Liver (tissue), 9 donors: Measurements from ENCODE around the gene CARHSP1. TPM values are rescaled to one million over a fixed set of nuclear protein-coding genes. Genes with fewer than 3 reads are reported as not detected.

ENCODE experiments used
- DNase-seq: peaks from one replicate; pipeline ENCODE4 v3.0.0-alpha.2; 2017; ENCODE audit warnings: low spot score
- H3K27ac ChIP-seq, 2 donors: one replicate each; pipeline ENCODE4 v1.7.0; 2013; ENCODE audit warnings: inconsistent platforms in 2 of 2, low read length in 2 of 2, control low read depth in 1 of 2, low read depth in 1 of 2, mild to moderate bottlenecking in 1 of 2
- H3K27me3 ChIP-seq, 4 donors: one replicate each; pipeline versions ENCODE4 v1.6.1 to v1.7.0; 2013; ENCODE audit warnings: low read length in 3 of 4, inconsistent platforms in 1 of 4, mild to moderate bottlenecking in 1 of 4, moderate library complexity in 1 of 4; ENCODE audit not compliant: control insufficient read depth in 4 of 4, insufficient read depth in 4 of 4
- H3K36me3 ChIP-seq, 4 donors: one replicate each; pipeline versions ENCODE4 v1.6.1 to v1.7.0; 2013; ENCODE audit warnings: low read length in 3 of 4, mild to moderate bottlenecking in 3 of 4, low read depth in 1 of 4, moderate library complexity in 1 of 4; ENCODE audit not compliant: control insufficient read depth in 4 of 4, insufficient read depth in 3 of 4
- H3K4me1 ChIP-seq, 4 donors: one replicate each; pipeline versions ENCODE4 v1.6.1 to v1.7.0; 2013; ENCODE audit warnings: low read length in 3 of 4, mild to moderate bottlenecking in 3 of 4, moderate library complexity in 1 of 4; ENCODE audit not compliant: control insufficient read depth in 4 of 4, insufficient read depth in 4 of 4
- H3K4me3 ChIP-seq, 3 donors: one replicate each; pipeline versions ENCODE4 v1.6.1 to v1.7.0; 2013; ENCODE audit warnings: low read length in 3 of 3, control low read depth in 1 of 3, low read depth in 1 of 3, mild to moderate bottlenecking in 1 of 3
- H3K9ac ChIP-seq, 2 donors: one replicate each; pipeline ENCODE4 v1.7.0; 2013; ENCODE audit warnings: low read length in 2 of 2, mild to moderate bottlenecking in 2 of 2, moderate library complexity in 2 of 2, control low read depth in 1 of 2, low read depth in 1 of 2
- H3K9me3 ChIP-seq, 4 donors: one replicate each; pipeline versions ENCODE4 v1.6.1 to v1.7.0; 2013; ENCODE audit warnings: low read length in 3 of 4; ENCODE audit not compliant: control insufficient read depth in 4 of 4
- CTCF ChIP-seq: fragments of 150-350 bp; IDR thresholded peaks from 2 replicates; pipeline ENCODE4 v1.5.1; 2017; ENCODE audit warnings: improper control_type of control experiment, low read depth, low read length; ENCODE audit not compliant: missing input control
- EGR1 ChIP-seq, 2 donors: IDR thresholded peaks; 2 replicates each; pipeline ENCODE4 v1.6.1; 2016 to 2018; ENCODE audit warnings: antibody characterized with exemption in 2 of 2, low read depth in 2 of 2
- FOXA1 ChIP-seq: IDR thresholded peaks from 2 replicates; pipeline ENCODE4 v1.6.1; 2016; ENCODE audit warnings: antibody characterized with exemption
- FOXA2 ChIP-seq: IDR thresholded peaks from 2 replicates; pipeline ENCODE4 v1.6.1; 2016; ENCODE audit warnings: antibody characterized with exemption
- GABPA ChIP-seq, 2 donors: IDR thresholded peaks in 1 of 2; conservative IDR thresholded peaks in 1 of 2; 2 replicates each; pipeline ENCODE4 v1.6.1; 2016; ENCODE audit warnings: antibody characterized with exemption in 2 of 2, mild to moderate bottlenecking in 1 of 2, moderate library complexity in 1 of 2
- HNF4G ChIP-seq: IDR thresholded peaks from 2 replicates; pipeline ENCODE4 v1.6.1; 2016; ENCODE audit warnings: antibody characterized with exemption
- JUND ChIP-seq, 2 donors: IDR thresholded peaks; 2 replicates each; pipeline ENCODE4 v1.6.1; 2016; ENCODE audit warnings: antibody characterized with exemption in 2 of 2
- NR2F2 ChIP-seq: IDR thresholded peaks from 2 replicates; pipeline ENCODE4 v1.6.1; 2016; ENCODE audit warnings: antibody characterized with exemption
- RXRA ChIP-seq, 2 donors: IDR thresholded peaks; 2 replicates each; pipeline ENCODE4 v1.6.1; 2017 to 2018; ENCODE audit warnings: antibody characterized with exemption in 2 of 2, mild to moderate bottlenecking in 1 of 2
- SP1 ChIP-seq: IDR thresholded peaks from 2 replicates; pipeline ENCODE4 v1.6.1; 2018; ENCODE audit warnings: antibody characterized with exemption, mild to moderate bottlenecking
- TAF1 ChIP-seq: conservative IDR thresholded peaks from 2 replicates; pipeline ENCODE4 v1.6.1; 2016; ENCODE audit warnings: antibody characterized with exemption, mild to moderate bottlenecking
- YY1 ChIP-seq: IDR thresholded peaks from 2 replicates; pipeline ENCODE4 v1.6.1; 2016; ENCODE audit warnings: antibody characterized with exemption, mild to moderate bottlenecking
- ZBTB33 ChIP-seq: IDR thresholded peaks from 2 replicates; pipeline ENCODE4 v1.6.1; 2016; ENCODE audit warnings: antibody characterized with exemption
- WGBS: extraction: QIAGEN DNeasy Blood & Tissue Kit; methylation state at CpG from one replicate; pipeline ENCODE4 v1.1.7; 2013; 5-methylcytosine and 5-hydroxymethylcytosine counted together
- polyA plus RNA-seq, 2 donors: library from polyadenylated mRNA; stranded (reverse) in 1 of 2; unstranded in 1 of 2; fragments of 200-250 nt in 1 of 2; fragments of >200 nt in 1 of 2; fragmentation: Nextera tagmentation in 1 of 2; extraction: Ambion mirVana in 1 of 2; gene quantifications; one replicate each; pipeline versions ENCODE4 v1.2.1 to v1.2.3, GENCODE V29; 2013 to 2015
- total RNA-seq, 2 donors: library from RNA; depleted of rRNA; stranded (reverse); fragments of >200 nt; gene quantifications; one replicate each; pipeline ENCODE4 v1.2.3, GENCODE V29; 2014
- TF ChIP-seq, protein P1 (sequence below): IDR thresholded peaks from 2 replicates; pipeline ENCODE4 v1.6.1; 2016; ENCODE audit warnings: antibody characterized with exemption, mild to moderate bottlenecking
- TF ChIP-seq, protein P2 (sequence below): IDR thresholded peaks from 2 replicates; pipeline ENCODE4 v1.6.1; 2016; ENCODE audit warnings: antibody characterized with exemption
- donor health status: healthy.
- donor health status: healthy.
- donor health status: healthy.
- donor health status: healthy.
- donor health status: healthy.

Gene CARHSP1
- total and polyA plus RNA-seq, 4 donors, result 81.2 to 162 (median 119) TPM

DNA sequence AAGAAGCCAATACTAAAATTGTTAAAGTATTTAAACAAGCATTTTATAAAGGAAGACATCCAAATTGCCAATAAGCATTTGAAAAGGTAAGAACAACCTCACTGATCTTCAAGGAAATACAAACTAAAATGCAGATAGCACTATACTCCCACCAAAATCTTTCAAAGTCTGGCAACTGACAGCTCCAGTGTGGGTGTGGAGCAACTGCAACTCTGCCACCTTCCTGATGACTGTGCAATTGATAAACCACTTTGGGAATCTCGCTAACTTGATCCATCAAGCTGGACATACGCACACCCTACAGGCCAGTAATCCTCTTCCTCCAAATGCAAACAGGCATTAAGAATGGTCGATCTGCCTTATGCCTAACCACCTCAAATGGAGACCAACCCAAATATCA, 45.3 kb upstream of the CARHSP1 start:
- Histone ChIP-seq H3K27me3 (no peaks in the 10 kb centered on the region), H3K36me3 (peaks cover 11 to 78% (median 50%) of the 10 kb centered on the region in 4 donors), H3K9ac (no peak overlapping the region), H3K27ac (no peak overlapping the region), H3K4me3 (no peak overlapping the region), H3K4me1 (no peaks in the 10 kb centered on the region), H3K9me3 (no peaks in the 10 kb centered on the region)
- TF ChIP-seq TAF1, result no peak
- no peak for TF ChIP-seq NR2F2
- TF ChIP-seq YY1, result no peak
- TF ChIP-seq, protein P1, sequence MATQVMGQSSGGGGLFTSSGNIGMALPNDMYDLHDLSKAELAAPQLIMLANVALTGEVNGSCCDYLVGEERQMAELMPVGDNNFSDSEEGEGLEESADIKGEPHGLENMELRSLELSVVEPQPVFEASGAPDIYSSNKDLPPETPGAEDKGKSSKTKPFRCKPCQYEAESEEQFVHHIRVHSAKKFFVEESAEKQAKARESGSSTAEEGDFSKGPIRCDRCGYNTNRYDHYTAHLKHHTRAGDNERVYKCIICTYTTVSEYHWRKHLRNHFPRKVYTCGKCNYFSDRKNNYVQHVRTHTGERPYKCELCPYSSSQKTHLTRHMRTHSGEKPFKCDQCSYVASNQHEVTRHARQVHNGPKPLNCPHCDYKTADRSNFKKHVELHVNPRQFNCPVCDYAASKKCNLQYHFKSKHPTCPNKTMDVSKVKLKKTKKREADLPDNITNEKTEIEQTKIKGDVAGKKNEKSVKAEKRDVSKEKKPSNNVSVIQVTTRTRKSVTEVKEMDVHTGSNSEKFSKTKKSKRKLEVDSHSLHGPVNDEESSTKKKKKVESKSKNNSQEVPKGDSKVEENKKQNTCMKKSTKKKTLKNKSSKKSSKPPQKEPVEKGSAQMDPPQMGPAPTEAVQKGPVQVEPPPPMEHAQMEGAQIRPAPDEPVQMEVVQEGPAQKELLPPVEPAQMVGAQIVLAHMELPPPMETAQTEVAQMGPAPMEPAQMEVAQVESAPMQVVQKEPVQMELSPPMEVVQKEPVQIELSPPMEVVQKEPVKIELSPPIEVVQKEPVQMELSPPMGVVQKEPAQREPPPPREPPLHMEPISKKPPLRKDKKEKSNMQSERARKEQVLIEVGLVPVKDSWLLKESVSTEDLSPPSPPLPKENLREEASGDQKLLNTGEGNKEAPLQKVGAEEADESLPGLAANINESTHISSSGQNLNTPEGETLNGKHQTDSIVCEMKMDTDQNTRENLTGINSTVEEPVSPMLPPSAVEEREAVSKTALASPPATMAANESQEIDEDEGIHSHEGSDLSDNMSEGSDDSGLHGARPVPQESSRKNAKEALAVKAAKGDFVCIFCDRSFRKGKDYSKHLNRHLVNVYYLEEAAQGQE, result no peak
- TF ChIP-seq CTCF, result no peak
- DNase-seq, result no peak
- 96% methylated on average over 3 of the region's 3 CpGs for WGBS

DNA sequence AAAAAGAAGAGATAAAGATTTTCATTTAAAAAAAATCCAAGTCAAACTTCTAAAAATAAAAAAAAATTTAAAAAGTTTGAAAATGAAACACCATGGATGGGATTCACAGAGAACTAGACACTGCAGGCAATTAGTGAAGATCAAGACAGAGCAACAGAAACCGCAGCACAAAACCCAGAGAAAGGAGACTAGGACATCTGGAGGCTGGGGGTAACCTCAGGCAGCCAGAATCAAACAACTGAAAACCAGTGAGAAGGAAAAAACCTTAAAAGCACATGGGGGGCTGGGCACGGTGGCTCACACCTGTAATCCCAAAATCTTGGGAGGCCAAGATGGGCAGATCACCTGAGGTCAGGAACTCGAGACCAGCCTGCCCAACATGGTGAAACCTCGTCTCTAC, 44.0 kb upstream of the CARHSP1 start:
- no peak for DNase-seq
- Histone ChIP-seq H3K9ac (no peak overlapping the region), H3K27me3 (no peaks in the 10 kb centered on the region), H3K4me1 (no peaks in the 10 kb centered on the region), H3K36me3 (peaks cover 11 to 78% (median 53%) of the 10 kb centered on the region in 4 donors), H3K9me3 (no peaks in the 10 kb centered on the region), H3K4me3 (no peak overlapping the region), H3K27ac (no peak overlapping the region)
- TF ChIP-seq JUND (IDR thresholded peaks at IDR 0.05) (no peak), EGR1 (IDR thresholded peaks at IDR 0.05; ENCODE audit: low read depth in 2 of 2) (no peak), GABPA (IDR thresholded peaks at IDR 0.05 in 1 of 2, conservative IDR thresholded peaks at IDR 0.05 in 1 of 2) (no peak), RXRA (IDR thresholded peaks at IDR 0.05) (no peak), YY1 (no peak)
- WGBS, result 96% methylated on average over 4 of the region's 4 CpGs

GRCh38 chr16:8910811-8911210, 42.0 kb upstream of the CARHSP1 start:
- WGBS, result 82% methylated on average over 1 of the region's 1 CpG
- DNase-seq, result no peak
- H3K4me1 ChIP-seq, result no peaks in the 10 kb centered on the region
- no peak overlapping the region for H3K9ac ChIP-seq
- no peaks in the 10 kb centered on the region for H3K9me3 ChIP-seq
- no peak overlapping the region for H3K27ac ChIP-seq
- H3K4me3 ChIP-seq, result no peak overlapping the region
- H3K36me3 ChIP-seq, result peaks cover 11 to 82% (median 54%) of the 10 kb centered on the region in 4 donors
- no peaks in the 10 kb centered on the region for H3K27me3 ChIP-seq
- TF ChIP-seq EGR1 (IDR thresholded peaks at IDR 0.05; ENCODE audit: low read depth in 2 of 2) (no peak), TAF1 (no peak), SP1 (no peak), JUND (IDR thresholded peaks at IDR 0.05) (no peak), CTCF (no peak), HNF4G (no peak), FOXA1 (no peak), ZBTB33 (no peak), FOXA2 (no peak), GABPA (IDR thresholded peaks at IDR 0.05 in 1 of 2, conservative IDR thresholded peaks at IDR 0.05 in 1 of 2) (no peak)
- TF ChIP-seq, protein P2, sequence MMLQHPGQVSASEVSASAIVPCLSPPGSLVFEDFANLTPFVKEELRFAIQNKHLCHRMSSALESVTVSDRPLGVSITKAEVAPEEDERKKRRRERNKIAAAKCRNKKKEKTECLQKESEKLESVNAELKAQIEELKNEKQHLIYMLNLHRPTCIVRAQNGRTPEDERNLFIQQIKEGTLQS, result no peak
